ENCODE measurements around the gene TNFSF9.
"Not testable (repeated sequence)": the region's sequence is repeated elsewhere in the genome, so short reads cannot be mapped to it uniquely, and the experiment has no call there.

Gene TNFSF9

DNA sequence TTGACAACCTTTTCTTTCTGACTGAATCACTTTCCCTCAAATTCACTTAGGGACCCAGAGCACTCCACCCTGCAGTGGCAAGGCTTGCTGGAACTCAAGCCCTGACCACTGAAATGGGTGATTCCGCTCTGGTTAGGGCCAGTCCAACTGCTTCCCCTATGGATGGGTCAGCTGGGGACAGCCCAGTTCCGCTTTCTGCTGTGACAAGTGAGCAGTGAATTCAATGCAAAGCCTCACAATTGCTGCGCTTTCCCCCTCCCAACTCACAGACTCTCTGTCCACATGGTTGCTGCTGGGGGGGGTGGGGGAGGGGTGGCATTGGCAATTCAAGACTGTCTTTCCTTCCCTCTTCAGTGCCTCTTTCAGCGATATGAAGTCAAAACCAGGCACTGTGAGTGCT lies 41.4 kb downstream of the TNFSF9 start:
- DNase-seq (ENCODE audit: low spot score) = peak; percentile 17

DNA sequence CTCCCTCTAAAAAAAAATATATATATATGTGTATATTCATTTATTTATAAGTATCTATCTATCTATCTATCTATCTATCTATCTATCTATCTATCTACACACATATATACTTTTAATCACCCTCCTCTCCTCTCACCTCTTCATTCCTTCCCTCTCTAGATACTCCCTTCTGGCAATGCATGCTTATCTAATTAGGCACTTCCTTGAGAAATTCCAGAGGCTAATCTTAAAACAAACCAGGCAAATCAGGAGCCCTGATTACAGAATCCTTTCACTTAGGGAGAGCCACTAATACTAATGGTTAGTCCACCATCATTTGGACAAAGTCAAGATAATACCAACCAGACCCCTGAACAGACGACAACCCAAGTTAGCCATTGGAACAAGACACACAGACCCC lies 42.5 kb downstream of the TNFSF9 start:
- DNase-seq (ENCODE audit: low spot score) = no peak

DNA sequence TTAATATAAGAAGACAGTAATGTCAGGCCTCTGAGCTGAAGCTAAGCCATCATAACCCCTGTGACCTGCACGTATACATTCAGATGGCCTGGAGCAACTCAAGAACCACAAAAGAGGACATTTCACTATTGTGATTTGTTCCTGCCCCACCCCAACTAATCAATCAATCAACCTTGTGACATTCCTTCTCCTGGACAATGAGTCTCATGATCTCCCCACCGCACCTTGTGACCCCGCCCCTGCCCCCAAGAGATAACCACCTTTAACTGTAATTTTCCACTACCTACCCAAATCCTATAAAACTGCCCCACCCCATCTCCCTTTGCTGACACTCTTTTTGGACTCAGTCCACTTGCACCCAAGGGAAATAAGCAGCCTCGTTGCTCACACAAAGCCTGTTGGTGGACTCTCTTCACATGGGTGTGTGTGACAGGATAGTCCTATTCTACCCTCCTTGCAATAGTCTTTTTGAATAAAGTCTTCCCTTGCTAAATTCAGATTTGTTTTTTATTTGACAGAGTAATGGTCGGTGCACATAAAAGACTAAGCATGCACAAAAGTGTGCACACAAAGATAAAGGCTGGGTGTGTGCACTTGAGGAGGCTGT lies 46.1 kb downstream of the TNFSF9 start:
- no peak for DNase-seq (ENCODE audit: low spot score)

DNA sequence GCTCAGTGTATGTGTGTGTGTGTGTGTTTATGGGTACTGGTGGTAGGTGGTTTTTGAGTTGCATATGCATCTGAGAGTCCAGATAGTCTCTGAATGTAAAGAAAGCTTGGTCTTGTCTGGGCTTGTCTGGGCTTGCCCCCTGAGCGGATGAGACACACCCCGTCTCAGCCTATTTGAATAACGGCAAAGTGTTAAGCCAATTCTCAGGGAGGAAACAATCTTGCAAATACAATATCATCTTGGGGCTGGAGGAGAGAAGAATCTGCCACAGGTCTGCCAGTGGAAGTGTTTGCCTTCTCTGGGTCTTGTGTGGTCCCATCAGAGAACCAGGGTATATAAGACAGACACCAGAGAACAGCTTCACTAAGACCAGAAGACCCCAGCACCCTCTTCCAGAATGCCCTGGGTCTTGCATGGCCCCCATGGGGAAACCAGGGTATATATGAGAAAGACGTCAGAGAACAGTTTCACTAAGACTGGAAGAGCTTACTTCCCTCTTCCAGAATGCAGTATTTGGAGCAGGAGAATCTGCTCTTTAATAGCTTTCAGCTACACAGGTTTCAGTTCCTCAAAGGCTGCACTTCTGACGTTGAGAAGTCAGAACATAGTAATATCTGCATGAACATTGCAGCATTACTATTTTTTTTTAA lies 46.8 kb downstream of the TNFSF9 start:
- DNase-seq (ENCODE audit: low spot score) = peak; percentile 18

DNA sequence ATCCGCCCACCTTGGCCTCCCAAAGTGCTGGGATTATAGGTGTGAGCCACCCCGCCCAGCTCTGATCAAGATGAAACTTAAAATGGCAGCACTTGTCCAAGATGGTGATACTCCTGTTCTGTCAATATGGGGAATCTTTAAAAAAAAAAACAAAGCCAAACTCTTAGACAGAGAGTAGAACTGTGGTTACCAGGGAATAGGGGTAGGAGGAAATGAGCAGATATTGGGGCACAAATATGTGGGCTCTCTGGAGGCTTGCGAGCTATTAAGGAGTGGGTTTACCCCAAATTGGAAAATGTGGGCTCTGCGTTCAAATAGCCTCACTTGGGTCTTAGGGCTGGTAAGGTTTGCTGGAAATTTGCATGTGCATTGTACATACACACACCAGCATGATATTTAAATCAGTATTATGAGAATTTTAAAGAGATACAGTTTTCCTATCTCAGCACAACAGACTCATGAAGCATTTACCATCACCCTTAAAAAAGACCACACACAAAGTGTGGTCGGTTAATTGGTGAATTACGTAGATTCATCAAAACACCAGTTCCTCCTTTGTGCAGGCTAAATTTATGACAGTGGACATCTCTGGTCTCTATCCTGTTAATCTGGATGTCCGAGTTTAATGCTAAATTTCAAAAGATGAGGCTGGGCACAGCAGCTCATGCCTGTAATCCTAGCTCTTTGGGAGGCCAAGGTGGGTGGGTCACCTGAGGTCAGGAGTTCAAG lies 48.8 kb downstream of the TNFSF9 start:
- DNase-seq (ENCODE audit: low spot score) = no peak

DNA sequence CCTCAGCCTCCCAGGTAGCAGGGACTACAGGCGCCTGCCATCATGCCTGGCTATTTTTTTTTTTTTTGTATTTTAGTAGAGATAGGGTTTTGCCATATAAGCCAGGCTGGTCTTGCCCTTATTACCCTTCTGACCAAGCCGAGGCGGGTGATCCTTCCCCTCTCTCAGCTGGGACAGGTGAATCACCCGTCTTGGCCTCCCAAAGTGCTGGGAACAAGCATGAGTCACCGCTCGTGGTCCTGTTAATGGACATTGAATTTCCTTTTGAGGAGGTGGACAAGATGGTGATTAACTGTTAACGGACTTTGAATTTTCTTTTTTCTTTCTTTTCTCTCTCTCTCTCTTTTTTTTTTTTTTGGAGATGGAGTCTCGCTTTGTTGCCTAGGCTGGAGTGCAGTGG lies 49.5 kb downstream of the TNFSF9 start:
- DNase-seq (ENCODE audit: low spot score) = no peak

DNA sequence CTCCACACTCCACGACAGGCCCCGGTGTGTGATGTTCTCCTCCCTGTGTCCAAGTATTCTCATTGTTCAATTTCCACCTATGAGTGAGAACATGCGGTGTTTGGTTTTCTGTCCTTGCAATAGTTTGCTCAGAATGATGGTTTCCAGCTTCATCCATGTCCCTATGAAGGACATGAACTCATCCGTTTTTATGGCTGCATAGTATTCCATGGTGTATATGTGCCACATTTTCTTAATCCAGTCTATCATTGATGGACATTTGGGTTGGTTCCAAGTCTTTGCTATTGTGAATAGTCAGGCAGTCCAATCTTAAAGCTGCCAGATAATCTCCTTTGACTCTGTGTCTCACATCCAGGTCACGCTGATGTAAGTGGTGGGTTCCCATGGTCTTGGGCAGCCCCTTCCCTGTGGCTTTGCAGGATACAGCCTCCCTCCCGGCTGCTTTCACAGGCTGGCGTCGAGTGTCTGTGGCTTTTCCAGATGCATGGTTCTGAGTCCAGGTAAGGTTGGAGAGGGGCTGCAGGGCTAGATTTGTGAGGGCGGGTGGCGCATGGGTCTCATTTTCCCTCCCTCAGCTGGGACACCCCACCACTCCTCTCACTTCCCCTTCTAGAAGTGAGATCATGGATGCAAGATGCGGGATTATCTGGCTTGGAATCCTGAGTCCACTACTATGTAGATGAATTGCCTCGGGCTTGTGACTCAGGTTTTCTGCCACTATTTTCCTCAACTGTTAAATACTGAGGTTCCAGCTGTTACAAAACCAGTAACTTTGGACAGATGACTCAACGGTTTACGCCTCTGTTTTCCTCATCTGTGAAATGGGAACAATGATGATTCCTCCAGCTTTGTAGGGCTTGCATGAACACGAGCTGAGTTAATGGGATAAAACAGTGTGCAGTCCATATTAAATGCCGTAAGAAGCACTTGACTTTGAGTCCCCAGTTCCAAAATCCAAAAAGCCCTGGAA lies 52.0 kb downstream of the TNFSF9 start:
- DNase-seq (ENCODE audit: low spot score) = not testable (repeated sequence)

Data from putamen (tissue), 1 donor.